GM12875 (cell line): Measurements from ENCODE around the gene C17orf67.

Experiments
- H3K4me3 ChIP-seq: one replicate; pipeline ENCODE4 v1.5.1; 2011; ENCODE audit warnings: low read depth, low read length, control low read depth
- CTCF ChIP-seq: IDR thresholded peaks from 2 replicates; pipeline ENCODE4 v1.5.1; 2011; ENCODE audit warnings: low read depth, mild to moderate bottlenecking, control low read depth, inconsistent platforms, low read length, moderate library complexity, borderline replicate concordance; ENCODE audit not compliant: insufficient read depth

The C17orf67 gene

GRCh38 chr17:56754523-56755208 is 79.1 kb downstream of the C17orf67 start:
- TF ChIP-seq CTCF: no peak
- no peak overlapping the region for H3K4me3 ChIP-seq

- TF ChIP-seq CTCF: no peak
- H3K4me3 ChIP-seq: no peak overlapping the region
These were observed 81.4 kb downstream of the C17orf67 start for GRCh38 chr17:56752263-56752836.

- TF ChIP-seq CTCF: no peak
- no peak overlapping the region for H3K4me3 ChIP-seq
These were observed 82.5 kb downstream of the C17orf67 start for GRCh38 chr17:56751145-56751738.

- no peak for TF ChIP-seq CTCF
- no peak overlapping the region for H3K4me3 ChIP-seq
These were observed 89.0 kb downstream of the C17orf67 start for GRCh38 chr17:56744721-56745120.

GRCh38 chr17:56742601-56743000 is 91.1 kb downstream of the C17orf67 start:
- TF ChIP-seq CTCF: no peak
- no peak overlapping the region for H3K4me3 ChIP-seq
